ENCODE data around the gene MICOS13. TPM values are rescaled to one million over a fixed set of nuclear protein-coding genes. Genes with fewer than 3 reads are reported as not detected.

MICOS13 gene
- total RNA-seq, 2 donors from 2014 or later: 26.3 to 35.0 TPM

DNA sequence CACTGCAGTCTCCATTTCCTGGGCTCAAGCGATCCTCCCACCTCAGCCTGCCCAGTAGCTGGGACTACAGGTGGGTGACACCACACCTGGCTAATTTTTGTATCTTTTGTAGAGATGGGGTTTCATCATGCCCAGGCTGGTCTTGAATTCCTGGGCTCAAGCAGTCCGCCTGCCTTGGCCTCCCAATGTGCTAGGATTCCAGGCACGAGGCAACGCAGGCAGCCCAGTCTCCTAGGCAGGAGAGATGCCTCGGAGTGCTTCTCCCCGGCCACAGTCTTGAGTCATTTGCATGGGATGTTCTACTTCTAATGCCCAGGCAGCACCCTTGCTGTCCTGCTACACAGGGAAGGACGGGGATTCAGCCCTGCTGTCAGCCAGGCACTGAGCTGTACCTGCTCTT lies 8.7 kb downstream of the MICOS13 start:
- peaks cover 46% of the 10 kb centered on the region for H3K36me3 Mint-ChIP-seq (ENCODE audit: low read depth)
- H3K9ac ChIP-seq (ENCODE audit: extremely low read depth, low read length, poor library complexity, severe bottlenecking): no peak overlapping the region
- no peak overlapping the region for H3K27ac Mint-ChIP-seq
- 90 to 95% methylated on average over 7 of the region's 7 CpGs for WGBS, 2 experiments (ENCODE audit: insufficient coverage in 1 of 2, insufficient read length in 1 of 2)
- no peak overlapping the region for H3K4me3 ChIP-seq (ENCODE audit: low read length)
- H3K9me3 Mint-ChIP-seq: no peaks in the 10 kb centered on the region
- H3K9me3 ChIP-seq (ENCODE audit: control insufficient read depth, low read length): no peaks in the 10 kb centered on the region
- H3K36me3 ChIP-seq (ENCODE audit: control insufficient read depth, insufficient read depth, low read length): peaks cover 43% of the 10 kb centered on the region
- TF ChIP-seq, protein P1, sequence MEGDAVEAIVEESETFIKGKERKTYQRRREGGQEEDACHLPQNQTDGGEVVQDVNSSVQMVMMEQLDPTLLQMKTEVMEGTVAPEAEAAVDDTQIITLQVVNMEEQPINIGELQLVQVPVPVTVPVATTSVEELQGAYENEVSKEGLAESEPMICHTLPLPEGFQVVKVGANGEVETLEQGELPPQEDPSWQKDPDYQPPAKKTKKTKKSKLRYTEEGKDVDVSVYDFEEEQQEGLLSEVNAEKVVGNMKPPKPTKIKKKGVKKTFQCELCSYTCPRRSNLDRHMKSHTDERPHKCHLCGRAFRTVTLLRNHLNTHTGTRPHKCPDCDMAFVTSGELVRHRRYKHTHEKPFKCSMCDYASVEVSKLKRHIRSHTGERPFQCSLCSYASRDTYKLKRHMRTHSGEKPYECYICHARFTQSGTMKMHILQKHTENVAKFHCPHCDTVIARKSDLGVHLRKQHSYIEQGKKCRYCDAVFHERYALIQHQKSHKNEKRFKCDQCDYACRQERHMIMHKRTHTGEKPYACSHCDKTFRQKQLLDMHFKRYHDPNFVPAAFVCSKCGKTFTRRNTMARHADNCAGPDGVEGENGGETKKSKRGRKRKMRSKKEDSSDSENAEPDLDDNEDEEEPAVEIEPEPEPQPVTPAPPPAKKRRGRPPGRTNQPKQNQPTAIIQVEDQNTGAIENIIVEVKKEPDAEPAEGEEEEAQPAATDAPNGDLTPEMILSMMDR (conservative IDR thresholded peaks at IDR 0.05): no peak
- no peak overlapping the region for H3K4me3 Mint-ChIP-seq
- H3K27me3 ChIP-seq (ENCODE audit: control insufficient read depth, insufficient read depth, low read length, poor library complexity, severe bottlenecking): no peaks in the 10 kb centered on the region
- H3K4me1 ChIP-seq (ENCODE audit: control insufficient read depth, insufficient read depth, low read length): no peaks in the 10 kb centered on the region
- no peaks in the 10 kb centered on the region for H3K27me3 Mint-ChIP-seq (ENCODE audit: insufficient read depth)
- no peak for DNase-seq
- H3K27ac ChIP-seq (ENCODE audit: low read depth, low read length): no peak overlapping the region
- H3K4me1 Mint-ChIP-seq: peaks cover 10% of the 10 kb centered on the region

- H3K9me3 ChIP-seq (ENCODE audit: control insufficient read depth, low read length): no peaks in the 10 kb centered on the region
- H3K9me3 Mint-ChIP-seq: no peaks in the 10 kb centered on the region
- H3K27me3 ChIP-seq (ENCODE audit: control insufficient read depth, insufficient read depth, low read length, poor library complexity, severe bottlenecking): no peaks in the 10 kb centered on the region
- H3K4me1 ChIP-seq (ENCODE audit: control insufficient read depth, insufficient read depth, low read length): no peaks in the 10 kb centered on the region
- no peak overlapping the region for H3K4me3 Mint-ChIP-seq
- H3K36me3 ChIP-seq (ENCODE audit: control insufficient read depth, insufficient read depth, low read length): peaks cover 65% of the 10 kb centered on the region
- H3K9ac ChIP-seq (ENCODE audit: extremely low read depth, low read length, poor library complexity, severe bottlenecking): no peak overlapping the region
- peaks cover 70% of the 10 kb centered on the region for H3K36me3 Mint-ChIP-seq (ENCODE audit: low read depth)
- peaks cover 6% of the 10 kb centered on the region for H3K4me1 Mint-ChIP-seq
- no peak overlapping the region for H3K27ac Mint-ChIP-seq
- DNase-seq: no peak
- no peak overlapping the region for H3K4me3 ChIP-seq (ENCODE audit: low read length)
- TF ChIP-seq, protein P1 (conservative IDR thresholded peaks at IDR 0.05): no peak
- WGBS, 2 experiments (ENCODE audit: insufficient coverage in 1 of 2, insufficient read length in 1 of 2): 83 to 91% methylated on average over 7 to 11 of the region's 11 CpGs
- H3K27ac ChIP-seq (ENCODE audit: low read depth, low read length): no peak overlapping the region
- H3K27me3 Mint-ChIP-seq (ENCODE audit: insufficient read depth): no peaks in the 10 kb centered on the region
Observed at GRCh38 chr19:5669212-5669611, 11.1 kb downstream of the MICOS13 start.

DNA sequence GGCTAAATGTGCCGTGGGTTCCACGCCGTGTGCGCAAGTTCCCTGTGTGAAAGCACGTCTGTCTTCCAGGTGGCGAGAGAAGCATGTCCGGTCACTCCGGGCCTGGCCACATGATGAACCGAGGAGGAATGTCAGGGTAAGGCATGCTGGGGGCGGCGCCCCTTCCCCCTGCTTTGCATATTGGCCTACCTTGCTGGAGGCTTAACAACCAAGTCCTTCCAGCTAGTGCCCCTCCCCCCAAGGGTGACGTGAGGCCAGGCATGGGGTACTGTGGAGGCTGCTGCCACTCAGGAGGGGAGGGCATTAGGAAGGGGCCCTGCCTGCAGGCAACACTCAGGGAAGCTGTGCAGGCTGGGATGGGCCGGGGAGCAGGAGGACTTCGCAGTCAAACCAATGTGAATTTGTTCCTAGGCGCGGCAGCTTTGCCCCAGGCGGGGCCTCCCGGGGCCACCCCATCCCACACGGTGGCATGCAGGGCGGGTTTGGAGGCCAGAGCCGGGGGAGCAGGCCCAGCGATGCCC lies 12.5 kb downstream of the MICOS13 start:
- H3K27me3 Mint-ChIP-seq (ENCODE audit: insufficient read depth): no peaks in the 10 kb centered on the region
- H3K9ac ChIP-seq (ENCODE audit: extremely low read depth, low read length, poor library complexity, severe bottlenecking): no peak overlapping the region
- H3K9me3 Mint-ChIP-seq: no peaks in the 10 kb centered on the region

More for the DNA sequence above, 12.5 kb downstream of the MICOS13 start:
- Mint-ChIP-seq H3K36me3 (ENCODE audit: low read depth) (peaks cover 74% of the 10 kb centered on the region), H3K27ac (peak overlapping the region; percentile 85), H3K4me3 (no peak overlapping the region), H3K4me1 (peaks cover 6% of the 10 kb centered on the region)
- H3K4me3 ChIP-seq (ENCODE audit: low read length): no peak overlapping the region
- H3K27ac ChIP-seq (ENCODE audit: low read depth, low read length): no peak overlapping the region
- H3K4me1 ChIP-seq (ENCODE audit: control insufficient read depth, insufficient read depth, low read length): no peaks in the 10 kb centered on the region
- peaks cover 78% of the 10 kb centered on the region for H3K36me3 ChIP-seq (ENCODE audit: control insufficient read depth, insufficient read depth, low read length)
- WGBS, 2 experiments (ENCODE audit: insufficient coverage in 1 of 2, insufficient read length in 1 of 2): 89 to 94% methylated on average over 18 to 22 of the region's 22 CpGs
- TF ChIP-seq, protein P1 (conservative IDR thresholded peaks at IDR 0.05): no peak
- no peaks in the 10 kb centered on the region for H3K27me3 ChIP-seq (ENCODE audit: control insufficient read depth, insufficient read depth, low read length, poor library complexity, severe bottlenecking)
- no peaks in the 10 kb centered on the region for H3K9me3 ChIP-seq (ENCODE audit: control insufficient read depth, low read length)
- DNase-seq: peak; percentile 90

Data from endodermal cell (in vitro differentiated cells).